ENCODE measurements around the gene UCN.
A peak's percentile ranks its signal among the peaks of the same experiment; 100 is the strongest.

- no peak for TF ChIP-seq MTA3 (IDR thresholded peaks at IDR 0.05; ENCODE audit: borderline replicate concordance, low read length)
- no peak for TF ChIP-seq MTA2 (IDR thresholded peaks at IDR 0.05; ENCODE audit: low read depth)
- no peak for TF ChIP-seq SRF (IDR thresholded peaks at IDR 0.05; ENCODE audit: low read depth in 2 of 2, low read length in 2 of 2)
- no peak for TF ChIP-seq EP300 (IDR thresholded peaks at IDR 0.05; ENCODE audit: borderline replicate concordance in 1 of 2, control insufficient read depth in 1 of 2, low read depth in 2 of 2, low read length in 2 of 2)
- TF ChIP-seq MAX (IDR thresholded peaks at IDR 0.05; ENCODE audit: low read depth, low read length): no peak
- TF ChIP-seq EZH2 (IDR thresholded peaks at IDR 0.05; ENCODE audit: borderline replicate concordance, control insufficient read depth, low read depth, low read length): no peak
- TF ChIP-seq YY1 (IDR thresholded peaks at IDR 0.05; ENCODE audit: low read depth, low read length): peak; percentile 87
- TF ChIP-seq POU2F2 (IDR thresholded peaks at IDR 0.05; ENCODE audit: borderline replicate concordance, low read depth, low read length): no peak
- TF ChIP-seq TCF12 (IDR thresholded peaks at IDR 0.05; ENCODE audit: low read depth, low read length): no peak
- peak; percentile 35 to 65 (median 62); a peak in 4 of 6 replicates for TF ChIP-seq CTCF (IDR thresholded peaks at IDR 0.05 in 2 of 3, conservative IDR thresholded peaks at IDR 0.05 in 1 of 3; ENCODE audit: control insufficient read depth in 2 of 3, extremely low read depth in 1 of 3, insufficient read depth in 1 of 3, low read depth in 3 of 3, low read length in 3 of 3)
- TF ChIP-seq GABPA (IDR thresholded peaks at IDR 0.05; ENCODE audit: low read depth): no peak
- TF ChIP-seq DPF2 (IDR thresholded peaks at IDR 0.05): no peak
- no peak for TF ChIP-seq KDM1A (IDR thresholded peaks at IDR 0.05; ENCODE audit: borderline replicate concordance)
- no peak for TF ChIP-seq SP1 (IDR thresholded peaks at IDR 0.05; ENCODE audit: low read depth, low read length)
Observed at GRCh38 chr2:27264753-27265535, 43.3 kb downstream of the UCN start.

All from GM12878 (cell line).